Suprapubic skin (tissue), 4 donors: ENCODE measurements around the gene SACS.

Experiments used
- EP300 ChIP-seq: sonication (generic); formaldehyde crosslinking; IDR thresholded peaks from one replicate; pipeline ENCODE4 v1.6.1; 2017; ENCODE audit warnings: antibody characterized with exemption
- POLR2A ChIP-seq, 2 donors: fragments of 450-650 bp; IDR thresholded peaks; one replicate each; pipeline ENCODE4 v1.6.1; 2017; ENCODE audit warnings: antibody characterized with exemption in 2 of 2, mild to moderate bottlenecking in 2 of 2, moderate library complexity in 2 of 2
- POLR2AphosphoS5 ChIP-seq, 3 donors: sonication (generic); formaldehyde crosslinking; IDR thresholded peaks; one replicate each; pipeline ENCODE4 v1.6.1; 2017; ENCODE audit warnings: antibody characterized with exemption in 3 of 3
- TF ChIP-seq, protein P1 (sequence below), 2 donors: fragments of 200-600 bp in 1 of 2; fragments of 450-650 bp in 1 of 2; sonication (generic) in 1 of 2; IDR thresholded peaks; one replicate each; pipeline ENCODE4 v1.5.1; 2016 to 2019; ENCODE audit warnings: antibody characterized with exemption in 2 of 2, mild to moderate bottlenecking in 1 of 2, moderate library complexity in 1 of 2

DNA sequence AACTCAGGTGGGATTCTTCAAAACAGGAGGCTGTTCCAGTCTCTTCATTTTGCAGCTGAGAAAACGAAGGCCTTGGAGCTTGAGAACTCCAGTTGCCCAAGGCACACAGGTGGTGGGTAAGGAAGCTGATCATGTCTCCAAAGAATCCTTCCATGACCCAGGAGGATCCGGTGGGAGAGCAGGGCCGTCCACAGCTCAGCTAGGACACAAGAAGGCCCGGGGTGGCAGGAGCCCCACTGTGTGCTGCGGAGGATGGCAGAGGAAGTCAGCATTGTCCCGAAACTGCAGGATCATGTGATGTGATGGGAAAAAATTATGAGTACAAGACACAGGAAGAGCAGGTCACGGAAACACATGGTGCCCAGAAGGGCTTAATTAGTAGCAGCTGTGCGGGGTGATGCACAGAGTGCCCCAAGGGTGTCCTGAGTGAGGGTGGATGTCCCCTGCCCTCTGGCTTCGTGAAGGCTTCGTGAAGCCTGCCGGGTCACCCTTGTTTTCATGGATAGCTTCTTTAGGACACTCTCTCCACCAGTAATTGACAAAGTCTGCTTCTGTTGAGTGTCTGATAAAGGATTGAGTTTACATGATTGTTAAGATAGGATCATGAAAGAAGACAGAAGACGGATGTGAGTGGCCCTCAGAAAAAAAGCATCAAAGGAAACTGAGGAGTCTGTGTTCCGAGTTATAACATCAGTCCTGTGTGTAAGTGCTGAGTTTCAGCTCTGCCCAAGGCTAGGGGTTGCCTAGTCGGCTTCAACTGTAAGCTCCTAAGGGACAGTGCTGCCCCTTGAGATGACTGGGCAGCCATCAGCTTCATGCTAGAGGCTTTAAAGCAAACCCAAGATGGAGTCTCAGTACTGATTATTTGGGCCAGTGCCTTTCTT, 33.8 kb upstream of the SACS start:
- TF ChIP-seq POLR2A (IDR thresholded peaks at IDR 0.05): no peak
- TF ChIP-seq EP300: no peak
- TF ChIP-seq, protein P1, sequence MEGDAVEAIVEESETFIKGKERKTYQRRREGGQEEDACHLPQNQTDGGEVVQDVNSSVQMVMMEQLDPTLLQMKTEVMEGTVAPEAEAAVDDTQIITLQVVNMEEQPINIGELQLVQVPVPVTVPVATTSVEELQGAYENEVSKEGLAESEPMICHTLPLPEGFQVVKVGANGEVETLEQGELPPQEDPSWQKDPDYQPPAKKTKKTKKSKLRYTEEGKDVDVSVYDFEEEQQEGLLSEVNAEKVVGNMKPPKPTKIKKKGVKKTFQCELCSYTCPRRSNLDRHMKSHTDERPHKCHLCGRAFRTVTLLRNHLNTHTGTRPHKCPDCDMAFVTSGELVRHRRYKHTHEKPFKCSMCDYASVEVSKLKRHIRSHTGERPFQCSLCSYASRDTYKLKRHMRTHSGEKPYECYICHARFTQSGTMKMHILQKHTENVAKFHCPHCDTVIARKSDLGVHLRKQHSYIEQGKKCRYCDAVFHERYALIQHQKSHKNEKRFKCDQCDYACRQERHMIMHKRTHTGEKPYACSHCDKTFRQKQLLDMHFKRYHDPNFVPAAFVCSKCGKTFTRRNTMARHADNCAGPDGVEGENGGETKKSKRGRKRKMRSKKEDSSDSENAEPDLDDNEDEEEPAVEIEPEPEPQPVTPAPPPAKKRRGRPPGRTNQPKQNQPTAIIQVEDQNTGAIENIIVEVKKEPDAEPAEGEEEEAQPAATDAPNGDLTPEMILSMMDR (IDR thresholded peaks at IDR 0.05): no peak
- TF ChIP-seq POLR2AphosphoS5 (IDR thresholded peaks at IDR 0.05): no peak
